VCaP (cell line): ENCODE results near the gene TMEM185B.

Experiments
- H3K27ac ChIP-seq: fragments of 450-650 bp; 2 replicates; pipeline ENCODE4 v1.5.1; 2017
- CTCF ChIP-seq: fragments of 450-650 bp; conservative IDR thresholded peaks from 2 replicates; pipeline ENCODE4 v1.5.1; 2017; ENCODE audit warnings: mild to moderate bottlenecking, moderate library complexity

Gene TMEM185B

GRCh38 chr2:120177001-120177621 is 46.1 kb downstream of the TMEM185B start:
- no peak overlapping the region for H3K27ac ChIP-seq
- no peak for TF ChIP-seq CTCF

GRCh38 chr2:120176526-120176925 is 46.7 kb downstream of the TMEM185B start:
- TF ChIP-seq CTCF: no peak
- no peak overlapping the region for H3K27ac ChIP-seq

GRCh38 chr2:120174963-120175581 is 48.1 kb downstream of the TMEM185B start:
- peak; percentile 82 for TF ChIP-seq CTCF
- 0 out of 2 replicates have a peak overlapping the region, but pooled peaks have one; percentile 10 for H3K27ac ChIP-seq
